ENCODE data around the gene LHFPL2.

Gene LHFPL2

DNA sequence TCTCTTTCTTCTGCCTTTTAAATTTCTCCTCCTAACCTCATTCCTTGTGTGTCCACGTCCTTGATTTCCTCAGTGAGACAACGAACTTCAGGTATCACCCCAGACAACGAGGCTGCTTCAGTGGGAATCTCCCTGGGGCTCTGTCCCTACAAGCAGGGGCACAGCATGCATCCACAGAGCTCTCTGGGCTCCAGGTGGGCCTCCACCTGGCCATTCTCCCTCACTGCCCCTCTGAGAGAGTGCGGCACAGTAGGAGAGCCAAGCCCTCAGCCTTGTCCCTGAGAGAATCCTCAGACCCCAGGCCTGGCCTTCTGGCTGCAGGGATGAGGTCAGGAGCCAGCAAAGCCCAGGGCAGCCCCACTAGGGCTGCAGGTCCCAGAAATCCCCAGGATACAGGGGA is 105.3 kb downstream of the LHFPL2 start:
- H3K4me3 ChIP-seq (ENCODE audit: insufficient read depth, low read depth, low read length, poor library complexity, severe bottlenecking) = no peak overlapping the region
- DNase-seq = no peak
- no peaks in the 10 kb centered on the region for H3K4me1 ChIP-seq (ENCODE audit: control insufficient read depth, insufficient read depth, low read length, poor library complexity, severe bottlenecking)
- no peak overlapping the region for H3K27ac ChIP-seq (ENCODE audit: insufficient read depth, low read length, poor library complexity, severe bottlenecking)
- H3K36me3 ChIP-seq (ENCODE audit: control insufficient read depth, insufficient read depth, low read length) = no peaks in the 10 kb centered on the region
- no peaks in the 10 kb centered on the region for H3K27me3 ChIP-seq (replicated peaks; ENCODE audit: control insufficient read depth, insufficient read depth, low read length, poor library complexity, severe bottlenecking)
- H3K9me3 ChIP-seq (ENCODE audit: control insufficient read depth, low read length) = no peaks in the 10 kb centered on the region

DNA sequence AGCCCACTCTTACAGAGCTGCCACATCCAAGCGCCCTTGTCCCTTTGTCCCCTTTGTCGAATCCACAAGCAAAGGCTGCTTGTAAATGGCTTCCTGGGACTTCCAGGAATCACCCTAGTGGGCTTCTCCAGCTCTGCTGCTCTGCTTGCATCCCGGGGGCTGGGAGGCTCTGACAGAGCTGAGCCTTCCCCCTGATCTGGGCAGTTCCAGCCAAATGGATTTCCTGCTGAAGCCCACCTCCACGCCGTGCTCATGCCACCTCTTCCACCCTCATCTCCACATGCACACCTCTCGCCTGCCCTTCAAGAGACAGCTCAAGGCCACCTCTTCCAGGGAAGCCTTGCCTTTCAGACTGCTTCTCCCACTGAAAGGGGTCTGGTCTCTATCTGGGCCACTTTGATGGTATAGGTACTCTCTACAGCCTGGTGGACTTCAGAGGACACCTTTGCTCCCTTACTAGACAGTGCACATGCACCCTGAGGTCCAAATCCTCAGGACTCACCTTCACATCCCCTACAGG is 106.2 kb downstream of the LHFPL2 start:
- H3K27me3 ChIP-seq (replicated peaks; ENCODE audit: control insufficient read depth, insufficient read depth, low read length, poor library complexity, severe bottlenecking) = no peaks in the 10 kb centered on the region
- DNase-seq = no peak
- H3K36me3 ChIP-seq (ENCODE audit: control insufficient read depth, insufficient read depth, low read length) = no peaks in the 10 kb centered on the region
- H3K4me1 ChIP-seq (ENCODE audit: control insufficient read depth, insufficient read depth, low read length, poor library complexity, severe bottlenecking) = no peaks in the 10 kb centered on the region
- H3K9me3 ChIP-seq (ENCODE audit: control insufficient read depth, low read length) = no peaks in the 10 kb centered on the region
- H3K27ac ChIP-seq (ENCODE audit: insufficient read depth, low read length, poor library complexity, severe bottlenecking) = no peak overlapping the region
- H3K4me3 ChIP-seq (ENCODE audit: insufficient read depth, low read depth, low read length, poor library complexity, severe bottlenecking) = no peak overlapping the region

DNA sequence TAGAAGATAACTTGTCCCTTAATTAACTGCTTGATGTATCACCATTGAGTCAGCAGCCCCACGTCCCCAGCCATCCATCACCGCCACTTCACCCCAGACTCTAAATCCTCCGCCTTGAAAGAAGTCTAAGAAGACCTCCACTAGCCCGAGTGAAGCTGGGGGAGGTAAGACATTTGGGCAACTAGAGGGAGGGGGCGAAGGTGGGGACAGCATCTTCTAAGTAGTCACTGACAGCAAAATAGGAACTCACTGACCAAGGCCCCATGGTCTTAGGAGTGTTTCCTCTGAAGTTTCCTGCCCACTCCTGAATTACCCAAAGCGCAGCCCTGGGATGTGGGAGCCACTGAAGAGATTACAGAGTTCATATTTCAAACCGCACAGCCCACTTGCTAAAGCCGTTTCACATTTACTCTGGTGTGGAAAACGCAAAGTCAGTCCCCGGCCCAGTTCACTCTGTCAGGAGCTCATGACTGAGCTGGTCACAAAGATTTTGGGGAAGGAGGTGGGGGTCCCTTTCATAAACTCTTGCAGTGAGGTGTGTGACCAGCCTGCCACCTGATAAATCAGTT is 107.4 kb downstream of the LHFPL2 start:
- Histone ChIP-seq H3K9me3 (ENCODE audit: control insufficient read depth, low read length) (no peaks in the 10 kb centered on the region), H3K36me3 (ENCODE audit: control insufficient read depth, insufficient read depth, low read length) (no peaks in the 10 kb centered on the region), H3K4me1 (ENCODE audit: control insufficient read depth, insufficient read depth, low read length, poor library complexity, severe bottlenecking) (no peaks in the 10 kb centered on the region), H3K4me3 (ENCODE audit: insufficient read depth, low read depth, low read length, poor library complexity, severe bottlenecking) (no peak overlapping the region), H3K27ac (ENCODE audit: insufficient read depth, low read length, poor library complexity, severe bottlenecking) (no peak overlapping the region), H3K27me3 (replicated peaks; ENCODE audit: control insufficient read depth, insufficient read depth, low read length, poor library complexity, severe bottlenecking) (no peaks in the 10 kb centered on the region)
- DNase-seq = no peak

DNA sequence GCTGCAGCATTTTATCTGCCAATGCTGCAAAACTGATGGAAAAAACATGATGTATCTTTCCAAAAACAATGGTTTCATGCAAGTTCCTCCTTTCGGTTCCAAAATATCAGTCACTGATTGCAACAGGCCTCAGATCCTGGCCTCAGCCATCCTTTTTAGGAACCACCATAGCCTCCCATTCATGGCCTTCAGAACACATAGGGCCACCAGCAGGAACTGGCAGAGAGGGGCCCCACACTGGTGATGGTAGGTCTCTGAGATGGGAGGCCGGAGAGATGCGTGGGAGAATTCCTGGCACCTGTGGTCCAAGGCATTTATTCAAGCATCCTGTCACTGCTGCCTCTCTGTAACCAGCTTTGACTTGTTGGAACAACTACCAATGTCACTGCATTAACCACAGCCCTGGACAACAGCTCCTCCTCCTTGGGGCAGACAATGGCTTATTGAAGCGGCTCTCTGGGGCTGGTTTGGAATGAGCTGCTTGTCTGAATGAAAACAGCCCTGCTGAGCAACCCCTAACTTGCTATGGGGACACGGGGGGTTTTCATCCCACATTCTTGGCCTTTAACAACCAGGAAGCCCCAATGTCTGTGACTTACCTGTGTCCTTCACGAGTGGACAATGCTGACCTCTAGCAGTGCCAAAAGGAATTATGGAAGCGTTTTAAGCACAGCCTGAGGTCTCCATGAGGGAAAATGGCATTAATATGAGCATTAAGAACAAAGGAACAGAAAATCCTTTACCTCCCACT is 108.1 kb downstream of the LHFPL2 start:
- no peak overlapping the region for H3K27ac ChIP-seq (ENCODE audit: insufficient read depth, low read length, poor library complexity, severe bottlenecking)
- no peak for DNase-seq

DNA sequence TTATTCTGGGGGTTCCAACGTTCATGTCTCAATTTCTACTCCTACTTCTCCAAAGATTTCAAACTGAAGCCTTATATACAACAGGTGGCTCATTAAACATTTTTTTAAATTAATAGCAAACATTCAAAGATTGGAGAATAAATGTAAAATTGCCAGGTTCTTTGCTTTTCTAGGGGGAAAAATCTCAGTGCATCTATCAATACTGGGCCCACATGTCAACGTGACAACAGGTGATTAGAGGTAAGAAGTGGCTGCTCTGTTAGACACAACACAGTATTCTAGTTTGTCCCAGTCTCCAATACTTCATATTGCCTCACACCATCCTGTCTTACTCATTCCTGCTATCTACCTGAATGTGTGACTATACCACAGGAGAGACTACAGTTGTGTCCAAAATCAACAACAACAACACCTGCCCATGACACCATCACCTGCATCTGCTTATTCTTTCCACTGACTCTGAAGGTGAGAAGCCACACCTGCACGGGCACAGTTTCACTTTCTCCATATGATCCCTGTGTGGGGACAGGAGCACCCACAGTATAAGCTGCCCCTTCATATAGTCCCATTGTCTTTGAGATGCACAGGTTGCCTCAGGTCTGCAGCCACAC is 110.2 kb downstream of the LHFPL2 start:
- Histone ChIP-seq H3K27me3 (replicated peaks; ENCODE audit: control insufficient read depth, insufficient read depth, low read length, poor library complexity, severe bottlenecking) (no peaks in the 10 kb centered on the region), H3K4me3 (ENCODE audit: insufficient read depth, low read depth, low read length, poor library complexity, severe bottlenecking) (no peak overlapping the region), H3K36me3 (ENCODE audit: control insufficient read depth, insufficient read depth, low read length) (no peaks in the 10 kb centered on the region), H3K4me1 (ENCODE audit: control insufficient read depth, insufficient read depth, low read length, poor library complexity, severe bottlenecking) (no peaks in the 10 kb centered on the region), H3K27ac (ENCODE audit: insufficient read depth, low read length, poor library complexity, severe bottlenecking) (no peak overlapping the region), H3K9me3 (ENCODE audit: control insufficient read depth, low read length) (no peaks in the 10 kb centered on the region)
- DNase-seq = no peak

More for the DNA sequence above, 108.1 kb downstream of the LHFPL2 start:
- no peaks in the 10 kb centered on the region for H3K4me1 ChIP-seq (ENCODE audit: control insufficient read depth, insufficient read depth, low read length, poor library complexity, severe bottlenecking)
- H3K27me3 ChIP-seq (replicated peaks; ENCODE audit: control insufficient read depth, insufficient read depth, low read length, poor library complexity, severe bottlenecking) = no peaks in the 10 kb centered on the region
- H3K36me3 ChIP-seq (ENCODE audit: control insufficient read depth, insufficient read depth, low read length) = no peaks in the 10 kb centered on the region
- H3K9me3 ChIP-seq (ENCODE audit: control insufficient read depth, low read length) = no peaks in the 10 kb centered on the region
- H3K4me3 ChIP-seq (ENCODE audit: insufficient read depth, low read depth, low read length, poor library complexity, severe bottlenecking) = no peak overlapping the region

DNA sequence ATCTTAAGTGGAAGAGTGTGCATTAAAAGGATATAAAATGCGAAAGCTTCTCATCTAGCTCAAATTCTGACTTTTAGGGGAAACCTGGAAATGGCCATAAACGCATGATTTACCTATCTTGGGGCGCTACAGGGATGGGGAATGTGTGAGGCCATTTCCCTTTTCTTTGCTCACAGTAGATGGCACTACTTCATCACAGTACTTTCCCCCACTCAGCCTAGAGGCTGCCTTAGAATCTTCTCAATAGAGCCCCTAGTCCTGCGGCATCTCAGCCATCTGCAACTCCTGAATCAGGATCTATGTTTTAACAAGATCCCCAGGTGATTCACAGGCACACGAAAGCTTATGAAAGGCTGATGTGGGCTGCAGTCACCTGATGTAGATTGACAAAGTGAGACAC is 110.8 kb downstream of the LHFPL2 start:
- no peaks in the 10 kb centered on the region for H3K4me1 ChIP-seq (ENCODE audit: control insufficient read depth, insufficient read depth, low read length, poor library complexity, severe bottlenecking)
- no peak overlapping the region for H3K4me3 ChIP-seq (ENCODE audit: insufficient read depth, low read depth, low read length, poor library complexity, severe bottlenecking)
- no peak for DNase-seq
- no peak overlapping the region for H3K27ac ChIP-seq (ENCODE audit: insufficient read depth, low read length, poor library complexity, severe bottlenecking)
- no peaks in the 10 kb centered on the region for H3K9me3 ChIP-seq (ENCODE audit: control insufficient read depth, low read length)
- H3K36me3 ChIP-seq (ENCODE audit: control insufficient read depth, insufficient read depth, low read length) = no peaks in the 10 kb centered on the region
- no peaks in the 10 kb centered on the region for H3K27me3 ChIP-seq (replicated peaks; ENCODE audit: control insufficient read depth, insufficient read depth, low read length, poor library complexity, severe bottlenecking)

DNA sequence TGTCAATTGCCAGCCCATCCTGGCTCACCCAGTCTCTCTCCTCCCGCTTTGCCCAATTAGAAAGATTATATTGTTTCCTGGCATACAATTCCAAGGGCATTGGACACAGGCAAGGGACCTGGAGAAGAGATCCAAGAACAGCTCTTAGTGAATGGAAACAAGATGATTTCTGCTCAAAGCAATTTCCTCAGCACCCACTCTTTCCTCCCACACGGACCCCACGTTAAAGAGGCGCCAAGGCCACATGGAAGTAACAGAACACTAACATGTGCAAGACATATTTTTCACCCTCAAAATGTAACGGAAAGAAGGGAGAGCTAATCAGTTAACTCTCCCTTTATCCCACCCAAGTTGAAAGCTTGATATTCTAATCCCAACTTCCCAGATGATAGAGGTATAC is 111.2 kb downstream of the LHFPL2 start:
- DNase-seq = no peak
- H3K4me1 ChIP-seq (ENCODE audit: control insufficient read depth, insufficient read depth, low read length, poor library complexity, severe bottlenecking) = no peaks in the 10 kb centered on the region
- no peaks in the 10 kb centered on the region for H3K36me3 ChIP-seq (ENCODE audit: control insufficient read depth, insufficient read depth, low read length)
- no peaks in the 10 kb centered on the region for H3K27me3 ChIP-seq (replicated peaks; ENCODE audit: control insufficient read depth, insufficient read depth, low read length, poor library complexity, severe bottlenecking)
- no peak overlapping the region for H3K27ac ChIP-seq (ENCODE audit: insufficient read depth, low read length, poor library complexity, severe bottlenecking)
- H3K9me3 ChIP-seq (ENCODE audit: control insufficient read depth, low read length) = no peaks in the 10 kb centered on the region
- H3K4me3 ChIP-seq (ENCODE audit: insufficient read depth, low read depth, low read length, poor library complexity, severe bottlenecking) = no peak overlapping the region

DNA sequence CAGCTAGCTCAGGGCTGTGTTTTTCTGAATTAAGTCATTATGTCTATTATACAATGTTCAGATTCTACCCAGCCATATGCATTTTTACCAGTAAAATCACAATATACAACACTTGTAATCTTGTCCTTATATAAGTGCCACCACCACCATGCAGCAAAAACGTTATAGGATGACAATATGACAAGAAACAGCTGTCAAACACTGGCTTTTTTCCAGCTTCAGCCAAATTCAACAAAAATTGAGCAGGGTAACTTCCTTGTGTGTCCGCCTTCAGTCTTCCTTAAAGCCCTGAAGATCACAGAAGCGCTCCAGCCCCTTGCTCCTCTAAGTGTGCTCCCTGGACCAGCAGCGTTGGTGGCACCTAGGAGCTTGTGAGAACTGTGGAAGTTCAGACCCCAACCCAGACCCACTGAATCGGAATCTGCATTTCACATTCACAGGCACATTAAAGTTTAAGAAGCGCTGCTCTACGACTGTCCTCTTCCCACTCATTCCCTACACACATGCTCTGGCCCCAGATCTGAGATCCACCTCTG is 111.8 kb downstream of the LHFPL2 start:
- Histone ChIP-seq H3K36me3 (ENCODE audit: control insufficient read depth, insufficient read depth, low read length) (no peaks in the 10 kb centered on the region), H3K4me3 (ENCODE audit: insufficient read depth, low read depth, low read length, poor library complexity, severe bottlenecking) (no peak overlapping the region), H3K9me3 (ENCODE audit: control insufficient read depth, low read length) (no peaks in the 10 kb centered on the region), H3K4me1 (ENCODE audit: control insufficient read depth, insufficient read depth, low read length, poor library complexity, severe bottlenecking) (no peaks in the 10 kb centered on the region), H3K27me3 (replicated peaks; ENCODE audit: control insufficient read depth, insufficient read depth, low read length, poor library complexity, severe bottlenecking) (no peaks in the 10 kb centered on the region), H3K27ac (ENCODE audit: insufficient read depth, low read length, poor library complexity, severe bottlenecking) (no peak overlapping the region)
- DNase-seq = no peak

DNA sequence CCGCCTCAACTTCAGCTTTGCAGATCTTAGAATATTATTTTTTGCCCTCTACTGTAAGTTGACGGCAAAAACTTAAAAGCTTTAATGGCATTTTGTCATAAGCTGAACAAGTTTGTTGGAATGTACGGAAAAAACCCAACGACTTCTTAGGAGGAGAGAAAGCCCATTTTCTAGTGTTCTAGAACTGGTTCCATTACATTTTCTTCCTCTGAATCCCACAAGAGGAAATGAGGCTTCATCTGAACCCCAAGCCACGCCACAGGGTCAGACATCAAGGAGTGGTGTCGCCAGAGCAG is 113.7 kb downstream of the LHFPL2 start:
- H3K27ac ChIP-seq (ENCODE audit: insufficient read depth, low read length, poor library complexity, severe bottlenecking) = no peak overlapping the region

More for the DNA sequence above, 113.7 kb downstream of the LHFPL2 start:
- no peaks in the 10 kb centered on the region for H3K36me3 ChIP-seq (ENCODE audit: control insufficient read depth, insufficient read depth, low read length)
- no peaks in the 10 kb centered on the region for H3K27me3 ChIP-seq (replicated peaks; ENCODE audit: control insufficient read depth, insufficient read depth, low read length, poor library complexity, severe bottlenecking)
- no peak overlapping the region for H3K4me3 ChIP-seq (ENCODE audit: insufficient read depth, low read depth, low read length, poor library complexity, severe bottlenecking)
- no peaks in the 10 kb centered on the region for H3K9me3 ChIP-seq (ENCODE audit: control insufficient read depth, low read length)
- no peaks in the 10 kb centered on the region for H3K4me1 ChIP-seq (ENCODE audit: control insufficient read depth, insufficient read depth, low read length, poor library complexity, severe bottlenecking)
- no peak for DNase-seq
